ENCODE measurements around the gene CGRRF1.

Gene CGRRF1

DNA sequence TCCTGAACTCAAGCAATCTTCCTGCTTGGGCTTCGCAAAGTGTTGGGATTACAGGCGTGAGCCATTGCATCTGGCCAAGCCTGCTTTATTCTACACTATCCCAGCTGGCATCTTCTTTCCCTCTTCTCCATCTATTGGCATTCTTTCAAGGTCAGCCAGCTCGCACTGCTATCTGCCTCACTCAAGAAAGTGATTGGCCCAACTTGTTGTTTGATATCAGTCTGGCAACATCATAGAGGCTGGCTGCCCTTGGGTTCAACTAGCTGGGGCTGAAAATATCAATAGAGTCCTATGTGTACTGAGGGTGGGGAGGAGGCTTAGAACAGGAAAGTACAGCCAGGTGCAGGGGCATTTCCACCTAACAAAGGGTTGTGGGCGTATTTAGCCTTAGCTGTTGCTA lies 38.1 kb upstream of the CGRRF1 start:
- TF ChIP-seq TAF1 (IDR thresholded peaks at IDR 0.05; ENCODE audit: borderline replicate concordance, insufficient read depth, low read length) (no peak), FOXP2 (optimal IDR thresholded peaks at IDR 0.05; ENCODE audit: borderline replicate concordance, extremely low read depth, extremely low read length, insufficient read depth) (no peak), POLR2AphosphoS5 (IDR thresholded peaks at IDR 0.05; ENCODE audit: low read depth, low read length) (no peak), SIN3A (IDR thresholded peaks at IDR 0.05; ENCODE audit: borderline replicate concordance, insufficient read depth, low read length) (no peak)
- TF ChIP-seq, protein P1, sequence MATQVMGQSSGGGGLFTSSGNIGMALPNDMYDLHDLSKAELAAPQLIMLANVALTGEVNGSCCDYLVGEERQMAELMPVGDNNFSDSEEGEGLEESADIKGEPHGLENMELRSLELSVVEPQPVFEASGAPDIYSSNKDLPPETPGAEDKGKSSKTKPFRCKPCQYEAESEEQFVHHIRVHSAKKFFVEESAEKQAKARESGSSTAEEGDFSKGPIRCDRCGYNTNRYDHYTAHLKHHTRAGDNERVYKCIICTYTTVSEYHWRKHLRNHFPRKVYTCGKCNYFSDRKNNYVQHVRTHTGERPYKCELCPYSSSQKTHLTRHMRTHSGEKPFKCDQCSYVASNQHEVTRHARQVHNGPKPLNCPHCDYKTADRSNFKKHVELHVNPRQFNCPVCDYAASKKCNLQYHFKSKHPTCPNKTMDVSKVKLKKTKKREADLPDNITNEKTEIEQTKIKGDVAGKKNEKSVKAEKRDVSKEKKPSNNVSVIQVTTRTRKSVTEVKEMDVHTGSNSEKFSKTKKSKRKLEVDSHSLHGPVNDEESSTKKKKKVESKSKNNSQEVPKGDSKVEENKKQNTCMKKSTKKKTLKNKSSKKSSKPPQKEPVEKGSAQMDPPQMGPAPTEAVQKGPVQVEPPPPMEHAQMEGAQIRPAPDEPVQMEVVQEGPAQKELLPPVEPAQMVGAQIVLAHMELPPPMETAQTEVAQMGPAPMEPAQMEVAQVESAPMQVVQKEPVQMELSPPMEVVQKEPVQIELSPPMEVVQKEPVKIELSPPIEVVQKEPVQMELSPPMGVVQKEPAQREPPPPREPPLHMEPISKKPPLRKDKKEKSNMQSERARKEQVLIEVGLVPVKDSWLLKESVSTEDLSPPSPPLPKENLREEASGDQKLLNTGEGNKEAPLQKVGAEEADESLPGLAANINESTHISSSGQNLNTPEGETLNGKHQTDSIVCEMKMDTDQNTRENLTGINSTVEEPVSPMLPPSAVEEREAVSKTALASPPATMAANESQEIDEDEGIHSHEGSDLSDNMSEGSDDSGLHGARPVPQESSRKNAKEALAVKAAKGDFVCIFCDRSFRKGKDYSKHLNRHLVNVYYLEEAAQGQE (IDR thresholded peaks at IDR 0.05; ENCODE audit: insufficient read depth in 1 of 2, low read depth in 2 of 2, low read length in 2 of 2): no peak

DNA sequence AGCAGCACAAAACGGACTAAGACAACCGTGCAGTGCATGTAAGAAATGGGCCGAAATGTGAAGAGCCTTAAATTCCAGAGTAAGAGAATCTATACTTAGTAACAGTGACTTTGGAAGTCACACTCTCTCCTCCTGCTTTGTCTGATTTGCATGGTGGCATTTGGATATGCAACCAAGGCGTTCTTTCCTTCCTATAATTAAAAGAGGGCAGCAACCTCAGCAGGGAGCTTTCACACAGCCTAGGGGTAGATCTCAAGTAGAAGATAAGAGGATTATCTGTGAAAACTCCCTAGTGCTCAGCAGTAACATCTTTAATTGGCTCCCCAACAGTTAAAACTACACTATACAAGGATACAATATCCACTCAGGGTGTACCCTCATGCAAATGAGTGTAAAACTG lies 37.4 kb upstream of the CGRRF1 start:
- TF ChIP-seq SIN3A (IDR thresholded peaks at IDR 0.05; ENCODE audit: borderline replicate concordance, insufficient read depth, low read length) (no peak), FOXP2 (optimal IDR thresholded peaks at IDR 0.05; ENCODE audit: borderline replicate concordance, extremely low read depth, extremely low read length, insufficient read depth) (no peak), POLR2AphosphoS5 (IDR thresholded peaks at IDR 0.05; ENCODE audit: low read depth, low read length) (no peak), TAF1 (IDR thresholded peaks at IDR 0.05; ENCODE audit: borderline replicate concordance, insufficient read depth, low read length) (no peak)
- TF ChIP-seq, protein P1 (IDR thresholded peaks at IDR 0.05; ENCODE audit: insufficient read depth in 1 of 2, low read depth in 2 of 2, low read length in 2 of 2): no peak

DNA sequence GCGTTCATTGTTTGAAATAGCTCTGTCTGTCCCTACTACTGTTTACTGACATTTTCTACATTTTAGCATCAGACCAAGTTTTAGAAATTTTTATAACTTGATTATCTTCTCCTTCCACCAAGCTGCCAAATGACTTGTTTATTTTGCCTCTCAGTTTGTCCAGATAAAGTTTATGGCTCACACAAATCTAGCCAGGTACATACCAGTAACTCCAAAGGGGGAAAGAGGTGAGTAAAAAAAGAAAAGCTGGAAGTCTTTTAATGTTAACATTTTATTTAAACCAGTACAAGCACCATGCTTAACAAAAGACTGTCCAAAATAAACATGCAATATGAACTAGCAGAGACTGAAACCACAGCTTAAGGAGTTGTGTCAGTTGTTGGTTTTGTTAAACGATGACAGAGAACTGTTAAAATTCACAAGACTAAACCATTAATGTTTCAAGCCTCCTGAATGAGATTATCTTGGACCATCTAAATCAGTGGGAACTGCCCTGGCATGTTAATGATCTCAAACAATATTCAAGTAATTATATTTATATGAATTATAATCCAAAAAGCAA lies 35.4 kb upstream of the CGRRF1 start:
- TF ChIP-seq TAF1 (IDR thresholded peaks at IDR 0.05; ENCODE audit: borderline replicate concordance, insufficient read depth, low read length) (no peak), FOXP2 (optimal IDR thresholded peaks at IDR 0.05; ENCODE audit: borderline replicate concordance, extremely low read depth, extremely low read length, insufficient read depth) (no peak), SIN3A (IDR thresholded peaks at IDR 0.05; ENCODE audit: borderline replicate concordance, insufficient read depth, low read length) (no peak), POLR2AphosphoS5 (IDR thresholded peaks at IDR 0.05; ENCODE audit: low read depth, low read length) (no peak)
- TF ChIP-seq, protein P1 (IDR thresholded peaks at IDR 0.05; ENCODE audit: insufficient read depth in 1 of 2, low read depth in 2 of 2, low read length in 2 of 2): no peak

DNA sequence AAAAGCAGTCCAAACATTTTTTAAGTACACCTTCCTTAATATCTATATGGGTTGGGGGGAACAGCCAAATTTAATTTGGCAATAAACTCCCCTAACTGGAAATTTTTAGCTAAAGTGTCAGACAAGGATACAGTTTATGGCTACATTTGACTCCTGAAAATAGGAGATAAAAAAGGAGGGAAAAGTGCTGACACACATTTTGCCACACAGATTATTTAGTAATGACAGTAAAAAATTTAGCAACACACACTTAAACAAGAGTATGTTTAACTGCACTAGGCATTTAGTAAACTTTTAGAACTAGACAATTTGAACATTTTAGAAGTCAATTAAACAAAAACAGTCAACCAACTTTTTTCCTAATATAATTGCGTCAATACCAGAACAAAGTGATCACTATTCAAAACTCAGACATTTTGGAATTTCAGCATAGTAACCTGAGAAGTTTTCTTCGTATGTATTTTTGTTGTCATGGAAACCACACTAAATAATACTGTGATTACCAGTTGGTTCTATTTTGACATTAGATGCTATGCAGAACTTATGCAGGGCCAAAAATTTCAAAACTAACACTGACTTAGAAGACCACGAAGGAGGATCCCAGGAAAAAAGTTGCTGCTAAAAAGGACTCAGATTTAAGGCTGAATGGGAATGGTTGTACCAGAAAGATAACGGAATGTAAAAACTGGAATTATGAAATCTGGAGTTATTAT lies 34.4 kb upstream of the CGRRF1 start:
- TF ChIP-seq, protein P1 (IDR thresholded peaks at IDR 0.05; ENCODE audit: insufficient read depth in 1 of 2, low read depth in 2 of 2, low read length in 2 of 2): no peak
- TF ChIP-seq TAF1 (IDR thresholded peaks at IDR 0.05; ENCODE audit: borderline replicate concordance, insufficient read depth, low read length) (no peak), SIN3A (IDR thresholded peaks at IDR 0.05; ENCODE audit: borderline replicate concordance, insufficient read depth, low read length) (no peak), FOXP2 (optimal IDR thresholded peaks at IDR 0.05; ENCODE audit: borderline replicate concordance, extremely low read depth, extremely low read length, insufficient read depth) (no peak), POLR2AphosphoS5 (IDR thresholded peaks at IDR 0.05; ENCODE audit: low read depth, low read length) (no peak)

Data from PFSK-1 (cell line).